ENCODE results near the gene RPS19.

The RPS19 gene

GRCh38 chr19:41894350-41894749, 34.3 kb downstream of the RPS19 start:
- no peaks in the 10 kb centered on the region for H3K4me1 ChIP-seq (ENCODE audit: control insufficient read depth, insufficient read depth, low read length)
- H3K4me3 ChIP-seq (ENCODE audit: low read length) = no peak overlapping the region
- no peak overlapping the region for H3K4me2 ChIP-seq (ENCODE audit: low read length)
- no peak overlapping the region for H3K9ac ChIP-seq (ENCODE audit: low read depth, low read length)
- no peaks in the 10 kb centered on the region for H3K9me3 ChIP-seq (replicated peaks; ENCODE audit: low read length)
- no peaks in the 10 kb centered on the region for H3K27me3 ChIP-seq (ENCODE audit: control insufficient read depth, insufficient read depth, low read length)
- peaks cover 55% of the 10 kb centered on the region for H3K36me3 ChIP-seq (ENCODE audit: insufficient read depth, low read length)

GRCh38 chr19:41895745-41896580, 35.9 kb downstream of the RPS19 start:
- Histone ChIP-seq H3K27me3 (ENCODE audit: control insufficient read depth, insufficient read depth, low read length) (no peaks in the 10 kb centered on the region), H3K4me1 (ENCODE audit: control insufficient read depth, insufficient read depth, low read length) (no peaks in the 10 kb centered on the region), H3K36me3 (ENCODE audit: insufficient read depth, low read length) (peaks cover 59% of the 10 kb centered on the region), H3K4me2 (ENCODE audit: low read length) (no peak overlapping the region), H3K4me3 (ENCODE audit: low read length) (no peak overlapping the region), H3K9me3 (replicated peaks; ENCODE audit: low read length) (no peaks in the 10 kb centered on the region), H3K9ac (ENCODE audit: low read depth, low read length) (no peak overlapping the region)

GRCh38 chr19:41896581-41896942, 36.5 kb downstream of the RPS19 start:
- Histone ChIP-seq H3K27me3 (ENCODE audit: control insufficient read depth, insufficient read depth, low read length) (no peaks in the 10 kb centered on the region), H3K4me1 (ENCODE audit: control insufficient read depth, insufficient read depth, low read length) (no peaks in the 10 kb centered on the region), H3K4me3 (ENCODE audit: low read length) (no peak overlapping the region), H3K9ac (ENCODE audit: low read depth, low read length) (no peak overlapping the region), H3K4me2 (ENCODE audit: low read length) (no peak overlapping the region), H3K36me3 (ENCODE audit: insufficient read depth, low read length) (peaks cover 61% of the 10 kb centered on the region), H3K9me3 (replicated peaks; ENCODE audit: low read length) (no peaks in the 10 kb centered on the region)

- H3K4me2 ChIP-seq (ENCODE audit: low read length) = no peak overlapping the region
- H3K9me3 ChIP-seq (replicated peaks; ENCODE audit: low read length) = no peaks in the 10 kb centered on the region
Measured at GRCh38 chr19:41897181-41897580, 37.1 kb downstream of the RPS19 start.

GRCh38 chr19:41897820-41898219, 37.8 kb downstream of the RPS19 start:
- Histone ChIP-seq H3K4me1 (ENCODE audit: control insufficient read depth, insufficient read depth, low read length) (no peaks in the 10 kb centered on the region), H3K4me3 (ENCODE audit: low read length) (no peak overlapping the region), H3K9me3 (replicated peaks; ENCODE audit: low read length) (no peaks in the 10 kb centered on the region), H3K36me3 (ENCODE audit: insufficient read depth, low read length) (peaks cover 61% of the 10 kb centered on the region), H3K4me2 (ENCODE audit: low read length) (no peak overlapping the region), H3K9ac (ENCODE audit: low read depth, low read length) (no peak overlapping the region), H3K27me3 (ENCODE audit: control insufficient read depth, insufficient read depth, low read length) (no peaks in the 10 kb centered on the region)

More at GRCh38 chr19:41897181-41897580, 37.1 kb downstream of the RPS19 start:
- H3K4me3 ChIP-seq (ENCODE audit: low read length) = no peak overlapping the region
- H3K4me1 ChIP-seq (ENCODE audit: control insufficient read depth, insufficient read depth, low read length) = no peaks in the 10 kb centered on the region
- H3K27me3 ChIP-seq (ENCODE audit: control insufficient read depth, insufficient read depth, low read length) = no peaks in the 10 kb centered on the region
- no peak overlapping the region for H3K9ac ChIP-seq (ENCODE audit: low read depth, low read length)
- H3K36me3 ChIP-seq (ENCODE audit: insufficient read depth, low read length) = peaks cover 61% of the 10 kb centered on the region

- H3K27me3 ChIP-seq (ENCODE audit: control insufficient read depth, insufficient read depth, low read length) = no peaks in the 10 kb centered on the region
- H3K4me3 ChIP-seq (ENCODE audit: low read length) = no peak overlapping the region
- H3K4me2 ChIP-seq (ENCODE audit: low read length) = no peak overlapping the region
- H3K4me1 ChIP-seq (ENCODE audit: control insufficient read depth, insufficient read depth, low read length) = no peaks in the 10 kb centered on the region
- H3K36me3 ChIP-seq (ENCODE audit: insufficient read depth, low read length) = peaks cover 63% of the 10 kb centered on the region
- H3K9ac ChIP-seq (ENCODE audit: low read depth, low read length) = no peak overlapping the region
- H3K9me3 ChIP-seq (replicated peaks; ENCODE audit: low read length) = no peaks in the 10 kb centered on the region
Measured at GRCh38 chr19:41898235-41898634, 38.2 kb downstream of the RPS19 start.

GRCh38 chr19:41901707-41902360, 41.8 kb downstream of the RPS19 start:
- Histone ChIP-seq H3K9me3 (replicated peaks; ENCODE audit: low read length) (no peaks in the 10 kb centered on the region), H3K36me3 (ENCODE audit: insufficient read depth, low read length) (peaks cover 76% of the 10 kb centered on the region), H3K4me2 (ENCODE audit: low read length) (no peak overlapping the region), H3K27me3 (ENCODE audit: control insufficient read depth, insufficient read depth, low read length) (no peaks in the 10 kb centered on the region), H3K4me1 (ENCODE audit: control insufficient read depth, insufficient read depth, low read length) (no peaks in the 10 kb centered on the region), H3K4me3 (ENCODE audit: low read length) (no peak overlapping the region), H3K9ac (ENCODE audit: low read depth, low read length) (no peak overlapping the region)

GRCh38 chr19:41902594-41902993, 42.5 kb downstream of the RPS19 start:
- no peak overlapping the region for H3K4me2 ChIP-seq (ENCODE audit: low read length)
- H3K27me3 ChIP-seq (ENCODE audit: control insufficient read depth, insufficient read depth, low read length) = no peaks in the 10 kb centered on the region
- no peak overlapping the region for H3K4me3 ChIP-seq (ENCODE audit: low read length)
- no peak overlapping the region for H3K9ac ChIP-seq (ENCODE audit: low read depth, low read length)
- no peaks in the 10 kb centered on the region for H3K9me3 ChIP-seq (replicated peaks; ENCODE audit: low read length)
- H3K4me1 ChIP-seq (ENCODE audit: control insufficient read depth, insufficient read depth, low read length) = no peaks in the 10 kb centered on the region
- H3K36me3 ChIP-seq (ENCODE audit: insufficient read depth, low read length) = peaks cover 83% of the 10 kb centered on the region

- H3K9ac ChIP-seq (ENCODE audit: low read depth, low read length) = no peak overlapping the region
- H3K4me1 ChIP-seq (ENCODE audit: control insufficient read depth, insufficient read depth, low read length) = no peaks in the 10 kb centered on the region
- no peak overlapping the region for H3K4me3 ChIP-seq (ENCODE audit: low read length)
- H3K36me3 ChIP-seq (ENCODE audit: insufficient read depth, low read length) = peaks cover 78% of the 10 kb centered on the region
- no peaks in the 10 kb centered on the region for H3K9me3 ChIP-seq (replicated peaks; ENCODE audit: low read length)
- no peaks in the 10 kb centered on the region for H3K27me3 ChIP-seq (ENCODE audit: control insufficient read depth, insufficient read depth, low read length)
- no peak overlapping the region for H3K4me2 ChIP-seq (ENCODE audit: low read length)
Measured at GRCh38 chr19:41903193-41903953, 43.3 kb downstream of the RPS19 start.

- H3K9me3 ChIP-seq (replicated peaks; ENCODE audit: low read length) = no peaks in the 10 kb centered on the region
- H3K4me1 ChIP-seq (ENCODE audit: control insufficient read depth, insufficient read depth, low read length) = no peaks in the 10 kb centered on the region
- no peak overlapping the region for H3K4me2 ChIP-seq (ENCODE audit: low read length)
- peaks cover 73% of the 10 kb centered on the region for H3K36me3 ChIP-seq (ENCODE audit: insufficient read depth, low read length)
- no peak overlapping the region for H3K4me3 ChIP-seq (ENCODE audit: low read length)
- no peaks in the 10 kb centered on the region for H3K27me3 ChIP-seq (ENCODE audit: control insufficient read depth, insufficient read depth, low read length)
- H3K9ac ChIP-seq (ENCODE audit: low read depth, low read length) = no peak overlapping the region
Measured at GRCh38 chr19:41904118-41904870, 44.2 kb downstream of the RPS19 start.
